Stimulated activated CD8-positive, alpha-beta memory T cell treated with anti-CD3 and anti-CD28 coated beads, Interleukin-15, amount 100 ng/mL, for 48 hours (primary cell): ENCODE results near the gene RASSF5.
"Not testable (repeated sequence)": the region's sequence is repeated elsewhere in the genome, so short reads cannot be mapped to it uniquely, and the experiment has no call there.

Experiments
- DNase-seq, 2 donors: peaks; one replicate each; pipeline ENCODE4 v3.0.0-alpha.2; 2020; ENCODE audit warnings: low read depth in 2 of 2

The RASSF5 gene

DNA sequence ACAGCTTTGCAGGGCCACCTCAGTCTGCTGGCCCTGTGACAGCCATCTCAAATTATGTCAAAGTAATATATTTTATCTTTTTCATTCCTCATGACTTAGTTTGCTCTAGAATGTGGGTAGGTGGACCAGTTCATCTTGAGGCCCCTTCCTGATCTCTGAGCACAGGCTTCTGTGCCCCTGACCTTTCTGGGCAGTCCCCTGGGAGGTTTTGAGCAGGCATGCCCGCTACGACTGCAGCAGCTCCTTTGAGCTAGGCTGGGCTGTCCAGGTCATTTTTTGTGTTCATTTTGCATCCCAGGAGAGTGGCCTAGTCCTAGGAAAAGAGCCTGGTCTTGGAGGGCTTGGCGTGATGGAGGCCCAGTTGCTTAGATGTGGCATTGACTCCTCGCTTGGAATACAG is 62.2 kb downstream of the RASSF5 start:
- no peak for DNase-seq

DNA sequence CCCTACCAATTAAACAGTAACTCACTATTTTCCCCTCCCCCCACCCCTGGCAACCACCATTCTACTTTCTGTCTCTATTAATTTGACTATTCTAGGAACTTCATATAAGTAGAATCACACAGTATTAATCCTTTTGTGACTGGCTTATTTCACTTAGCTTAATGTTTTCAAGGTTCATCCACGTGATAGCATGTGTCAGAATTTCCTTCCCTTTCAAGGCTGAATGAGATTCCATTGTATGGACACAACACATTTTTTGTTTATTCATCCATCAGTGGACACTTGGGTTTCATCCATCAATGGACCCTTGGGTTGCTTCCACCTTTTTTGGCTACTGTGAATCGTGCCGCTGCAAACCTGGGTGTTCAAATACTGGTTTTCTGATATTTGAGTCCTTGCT is 63.2 kb downstream of the RASSF5 start:
- DNase-seq, result no peak

DNA sequence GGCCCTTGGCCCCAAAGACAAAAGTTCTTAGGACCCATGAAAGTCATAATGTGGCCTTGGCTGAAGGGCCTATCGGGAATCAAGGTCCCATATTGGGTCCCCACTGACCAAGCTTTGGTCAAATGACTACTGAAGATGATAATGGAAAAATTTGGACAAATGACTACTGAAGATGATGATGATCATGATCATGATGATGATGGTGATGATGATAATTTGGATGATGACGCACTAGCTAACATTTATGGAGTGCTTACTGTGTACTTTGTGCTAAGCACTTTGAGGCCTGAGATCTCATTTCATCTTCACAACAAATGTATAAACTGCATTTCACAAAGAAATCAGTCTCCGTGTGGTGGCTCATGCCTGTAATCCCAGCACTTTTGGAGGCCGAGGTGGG is 65.5 kb downstream of the RASSF5 start:
- no peak for DNase-seq

DNA sequence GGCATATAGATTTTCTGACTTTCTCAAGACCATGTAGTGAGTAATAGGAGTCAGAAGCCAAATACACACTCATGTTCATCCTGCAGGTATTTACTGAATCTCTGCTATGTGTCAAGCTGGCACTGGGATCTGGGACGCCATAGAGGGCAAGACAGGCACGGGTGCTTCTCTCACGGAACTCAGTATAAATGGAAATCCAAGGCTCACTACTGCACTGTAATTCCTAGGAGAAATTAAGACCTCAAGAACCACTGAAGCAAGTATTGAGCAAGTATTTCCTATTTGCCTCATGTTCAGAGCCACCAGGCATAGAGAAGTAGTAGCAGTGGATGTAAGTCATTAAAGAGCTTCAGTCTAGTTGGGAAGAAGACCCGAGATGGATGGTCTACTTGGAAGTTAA is 66.0 kb downstream of the RASSF5 start:
- DNase-seq, result no peak

DNA sequence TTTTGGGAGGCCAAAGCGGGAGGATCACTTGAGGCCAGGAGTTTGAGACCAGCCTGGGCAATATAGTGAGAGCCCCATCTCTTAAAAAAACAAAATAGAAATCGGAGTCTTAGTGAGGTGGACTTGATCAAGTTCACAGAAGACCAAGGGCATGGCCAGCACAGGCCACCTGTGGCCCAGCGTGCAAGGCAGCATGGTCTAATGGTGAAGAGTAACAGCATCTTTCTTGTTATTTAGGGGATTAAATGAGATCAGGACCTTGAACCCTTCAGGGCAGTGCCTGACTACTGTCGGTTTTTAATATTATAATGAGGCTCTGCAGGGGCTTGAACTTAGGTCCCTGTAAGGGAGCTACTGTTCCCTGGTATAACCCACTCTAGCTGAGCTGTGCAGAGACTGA is 66.4 kb downstream of the RASSF5 start:
- DNase-seq, result no peak

DNA sequence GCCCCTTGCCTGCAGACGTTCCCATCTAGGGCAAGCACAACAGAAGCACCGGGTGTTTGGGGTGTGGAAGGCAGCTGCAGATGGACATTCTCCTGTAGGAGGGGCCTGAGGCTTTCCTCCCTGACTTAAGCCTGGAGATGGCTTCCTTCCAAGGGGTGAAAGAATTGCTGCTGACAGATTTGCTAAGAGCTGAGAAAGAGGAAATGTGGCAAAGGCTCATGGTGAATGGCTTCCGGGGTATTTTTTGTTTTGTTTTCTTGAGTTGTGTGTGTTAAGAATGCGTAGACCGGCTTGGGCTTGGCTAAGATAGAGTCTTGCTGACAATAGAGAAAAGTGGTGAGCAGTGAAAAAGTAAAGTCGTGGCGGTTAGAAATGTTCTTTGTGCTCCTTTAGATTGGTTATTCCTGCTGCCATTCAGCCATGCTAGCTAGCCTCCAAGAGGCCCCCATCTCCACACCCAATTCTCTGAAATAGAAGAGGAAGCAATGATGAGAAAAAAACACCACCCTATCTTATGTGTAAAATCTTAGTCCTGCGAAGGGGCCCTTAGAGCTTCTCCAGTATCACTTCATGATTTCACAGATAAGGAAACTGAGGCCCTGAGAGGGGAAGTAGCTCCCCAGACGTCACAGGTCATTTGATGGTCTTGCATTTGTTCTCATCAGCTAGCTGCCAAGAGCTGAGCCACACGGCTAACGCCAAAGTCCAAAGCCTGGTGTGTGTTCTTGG is 68.0 kb downstream of the RASSF5 start:
- DNase-seq, result no peak

DNA sequence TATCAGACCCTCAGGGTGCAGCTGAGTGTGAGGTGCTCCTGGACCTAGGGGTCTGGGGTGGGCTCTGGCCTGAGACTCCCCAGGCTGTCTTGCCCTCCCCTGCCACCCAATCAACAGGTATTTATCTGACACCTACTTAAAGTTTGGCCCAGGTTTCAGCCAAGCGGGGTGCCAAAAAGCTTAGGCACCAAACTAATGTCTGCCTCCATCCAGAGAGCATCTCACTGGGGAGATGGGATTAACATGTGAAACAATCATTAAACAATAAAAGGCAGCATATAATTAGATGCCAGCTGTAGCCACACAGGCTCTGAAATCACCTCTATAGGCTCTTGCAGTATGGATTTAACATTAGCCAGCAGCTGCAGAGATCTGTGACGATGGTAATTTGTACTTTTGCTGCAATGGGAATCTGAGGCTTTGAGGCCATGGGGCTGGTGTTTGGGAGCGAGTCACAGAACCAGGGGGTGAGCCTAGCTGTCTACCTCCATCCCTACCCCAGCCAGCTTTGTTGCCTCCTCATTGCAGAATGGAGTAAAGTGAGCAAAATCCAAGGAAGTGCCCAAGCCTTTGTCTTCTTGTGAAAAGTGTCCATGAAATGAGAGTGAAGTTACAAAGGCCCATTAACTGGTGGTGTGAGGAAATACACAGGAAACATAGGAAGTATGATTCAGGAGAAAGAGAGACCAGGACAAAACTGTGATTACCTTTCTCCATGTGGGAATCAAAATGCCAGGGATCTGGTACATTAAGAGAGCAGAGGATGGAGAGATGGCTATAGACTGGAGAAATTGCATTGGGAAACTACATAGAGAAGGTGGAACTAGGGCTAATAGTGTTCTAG is 68.8 kb downstream of the RASSF5 start:
- no peak for DNase-seq

DNA sequence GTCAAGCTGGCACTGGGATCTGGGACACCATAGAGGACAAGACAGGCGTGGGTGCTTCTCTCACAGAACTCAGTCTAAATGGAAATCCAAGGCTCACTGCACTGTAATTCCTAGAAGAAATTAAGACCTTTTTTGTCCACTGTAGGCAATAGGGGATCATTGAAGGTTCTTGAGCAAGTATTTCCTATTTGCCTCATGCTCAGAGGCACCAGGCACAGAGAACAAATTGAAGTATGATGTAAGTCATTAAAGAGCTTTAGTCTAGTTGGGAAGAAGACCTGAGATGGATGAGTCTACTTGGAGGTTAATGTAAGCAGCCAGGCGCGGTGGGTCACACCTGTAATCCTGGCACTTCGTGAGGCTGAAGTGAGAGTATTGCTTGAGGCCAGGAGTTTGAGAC is 70.3 kb downstream of the RASSF5 start:
- no peak for DNase-seq

DNA sequence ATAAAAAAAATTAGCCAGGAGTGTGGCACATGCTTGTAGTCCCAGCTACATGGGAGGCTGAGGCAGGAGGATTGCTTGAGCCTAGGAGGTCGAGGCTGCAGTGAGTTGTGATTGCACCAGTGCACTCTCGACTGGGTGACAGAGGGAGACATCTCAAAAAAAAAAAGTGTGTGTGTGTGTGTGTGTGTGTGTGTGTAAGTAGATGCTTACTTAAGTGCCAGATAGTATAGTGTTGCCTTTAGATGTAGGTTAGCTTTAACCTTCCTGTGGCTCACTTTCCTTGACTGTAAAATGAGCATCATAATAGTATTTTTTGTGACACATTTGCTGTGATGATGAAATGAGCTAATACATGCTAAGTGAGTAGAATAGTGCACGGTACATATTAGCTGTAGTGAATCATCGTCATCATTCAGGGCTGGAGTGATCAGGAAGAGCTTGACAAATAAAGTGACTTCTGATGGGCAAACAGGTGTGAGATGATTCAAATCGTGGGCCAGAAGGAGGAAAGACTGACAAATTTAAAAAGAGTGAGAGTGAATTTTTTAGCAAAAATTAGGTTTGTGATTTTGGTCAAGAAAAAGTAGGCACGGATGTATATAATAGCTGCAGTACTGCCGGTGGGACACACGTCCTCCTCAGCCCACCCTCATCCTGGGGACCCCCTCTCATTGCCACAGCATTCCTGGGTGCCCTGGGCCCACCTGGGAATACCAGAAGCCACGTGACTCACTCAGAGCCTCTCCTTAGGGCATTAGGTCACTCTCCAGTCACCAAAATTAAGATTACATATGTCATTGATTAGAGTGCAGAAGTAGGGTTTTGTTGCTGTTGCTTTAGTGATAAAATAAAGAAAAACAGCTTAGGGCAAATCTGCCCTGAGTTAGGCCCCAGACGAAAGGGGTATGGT is 71.0 kb downstream of the RASSF5 start:
- no peak for DNase-seq

DNA sequence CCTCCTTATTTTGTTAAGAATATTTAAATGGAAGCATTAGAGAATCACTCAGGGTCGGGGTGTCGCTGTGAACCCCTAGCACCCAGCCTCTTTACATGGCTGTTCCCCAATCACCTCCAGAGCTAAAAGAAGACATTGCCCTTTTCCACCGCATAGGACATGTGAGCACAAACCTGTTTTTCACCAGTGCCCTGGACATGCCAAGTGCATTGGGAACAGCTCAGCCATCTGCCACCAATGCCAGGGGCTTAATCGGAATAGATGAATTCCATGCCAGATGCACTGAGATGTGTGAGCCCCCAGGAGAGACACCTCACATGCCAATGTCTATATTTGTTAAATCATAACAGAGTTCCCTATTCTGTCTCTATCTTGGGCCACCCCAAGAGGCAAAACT is 71.6 kb downstream of the RASSF5 start:
- DNase-seq, result no peak

DNA sequence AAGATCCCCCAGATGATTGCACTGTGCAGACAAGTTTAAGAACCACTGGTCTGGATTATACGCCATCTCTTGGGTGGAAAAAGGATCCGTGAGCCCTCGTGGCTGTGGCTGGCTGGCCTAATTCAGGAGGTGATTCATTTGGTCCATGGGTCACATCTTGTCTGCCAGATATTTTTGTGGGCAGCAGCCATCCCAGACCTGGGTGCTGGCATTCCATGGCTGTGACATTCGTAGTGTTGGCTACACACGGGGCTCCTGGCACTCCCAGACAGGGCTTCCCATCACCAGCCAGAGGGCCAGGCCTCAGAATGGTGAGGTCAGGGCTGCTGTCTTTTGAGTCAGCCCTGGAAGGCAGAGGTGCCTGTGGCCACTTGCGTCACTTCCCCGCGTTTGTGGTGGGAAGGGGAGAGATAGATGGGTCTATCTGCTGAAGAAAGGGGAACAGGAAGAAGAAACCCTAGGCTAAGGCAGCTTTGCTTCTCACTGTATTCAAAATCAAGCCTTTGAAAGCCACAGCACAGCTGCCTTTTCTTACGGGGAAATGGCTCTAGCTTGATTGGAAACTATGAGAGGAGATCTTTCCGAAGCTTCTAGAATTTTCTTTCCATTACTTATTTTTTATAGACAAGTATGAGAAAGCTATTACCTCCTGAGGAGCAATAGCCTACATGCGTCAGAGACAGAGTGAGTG is 72.6 kb downstream of the RASSF5 start:
- peak; percentile 92 for DNase-seq

DNA sequence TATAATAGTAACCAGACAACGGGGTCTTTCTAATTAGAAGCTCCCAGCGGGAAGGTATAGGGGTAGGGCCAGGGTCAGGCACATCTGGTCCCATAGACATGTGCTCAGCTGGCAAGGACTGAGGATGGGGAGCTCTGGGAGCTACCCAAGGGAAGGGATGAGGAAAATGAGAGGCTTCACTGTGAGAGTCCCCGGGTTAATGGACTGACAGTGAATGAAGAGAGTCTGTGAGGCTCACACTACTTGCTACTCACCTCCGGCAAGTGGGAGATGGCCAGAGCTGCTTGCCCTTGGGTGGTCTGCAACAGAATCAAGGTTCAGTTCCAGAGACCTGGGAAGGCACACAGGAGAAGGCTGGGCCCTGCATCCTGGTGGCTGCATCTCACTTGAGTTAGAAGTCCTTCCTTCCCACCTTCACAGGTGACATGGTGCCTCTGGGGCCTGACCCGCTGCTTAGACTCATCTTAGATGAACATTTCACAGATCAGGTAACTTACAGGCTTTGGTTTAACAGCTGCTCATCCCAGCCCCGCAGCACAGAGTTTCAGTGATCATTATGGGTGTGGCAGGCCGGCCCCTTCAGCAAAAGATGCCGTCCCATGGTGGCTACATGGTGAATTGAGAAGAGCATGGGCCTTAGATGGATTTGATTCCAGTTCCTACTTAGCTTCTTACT is 73.2 kb downstream of the RASSF5 start:
- DNase-seq, result no peak

DNA sequence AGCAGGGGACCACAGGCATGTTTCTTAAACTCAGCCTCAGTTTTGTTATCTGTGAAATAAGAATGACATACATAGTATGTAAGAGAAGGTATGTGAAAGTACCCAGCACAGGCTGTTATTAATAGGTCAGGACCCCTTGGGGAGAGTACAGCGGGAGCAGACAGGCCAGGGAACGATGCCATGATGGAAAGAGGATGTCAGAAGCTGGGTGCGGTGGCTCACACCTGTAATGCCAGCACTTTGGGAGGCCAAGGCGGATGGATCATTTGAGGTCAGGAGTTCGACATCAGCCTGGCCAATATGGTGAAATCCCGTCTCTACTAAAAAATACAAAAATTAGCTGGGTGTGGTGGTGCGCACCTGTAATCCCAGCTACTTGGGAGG is 73.8 kb downstream of the RASSF5 start:
- DNase-seq, result not testable (repeated sequence)

DNA sequence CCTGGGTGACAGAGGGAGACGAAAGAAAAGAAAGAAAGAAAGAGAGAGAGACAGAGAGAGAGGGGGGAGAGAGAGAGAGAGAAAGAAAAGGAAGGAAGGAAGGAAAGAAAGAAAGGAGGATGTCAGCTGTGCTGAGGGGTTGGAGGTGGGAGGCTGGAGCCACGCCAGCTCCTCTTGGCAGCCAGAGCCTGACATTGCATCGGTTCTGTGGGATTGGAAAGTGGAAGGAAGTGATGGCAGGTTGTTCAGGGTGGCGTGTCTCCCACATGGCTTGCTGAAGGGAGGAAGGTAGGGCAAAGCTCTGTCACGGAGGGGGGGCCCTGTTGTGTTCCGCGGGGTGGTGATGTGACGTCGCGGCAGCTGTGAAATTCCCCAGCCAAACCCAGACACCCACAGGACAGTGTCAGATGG is 74.2 kb downstream of the RASSF5 start:
- DNase-seq, result peak in 1 of 2 donors; percentile 60

DNA sequence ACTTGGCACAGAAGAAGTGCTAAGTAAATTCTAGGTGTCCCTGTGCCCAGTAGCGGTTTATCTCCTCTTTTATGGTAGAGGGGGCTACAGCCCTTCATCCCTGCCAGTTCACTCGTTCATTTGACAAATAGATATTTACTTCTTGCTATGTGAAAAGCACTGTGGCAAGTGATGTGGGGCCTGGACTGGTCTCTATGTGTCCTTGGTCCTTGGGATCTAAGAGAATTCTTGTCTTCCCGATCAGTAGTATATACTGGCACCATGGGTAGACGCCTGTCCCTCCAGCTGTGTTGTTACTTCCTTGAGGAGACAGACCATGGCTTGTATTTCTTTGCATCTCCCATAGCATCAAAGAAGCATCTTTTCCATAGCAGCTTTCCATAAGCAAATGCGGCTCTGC is 75.2 kb downstream of the RASSF5 start:
- DNase-seq, result no peak

DNA sequence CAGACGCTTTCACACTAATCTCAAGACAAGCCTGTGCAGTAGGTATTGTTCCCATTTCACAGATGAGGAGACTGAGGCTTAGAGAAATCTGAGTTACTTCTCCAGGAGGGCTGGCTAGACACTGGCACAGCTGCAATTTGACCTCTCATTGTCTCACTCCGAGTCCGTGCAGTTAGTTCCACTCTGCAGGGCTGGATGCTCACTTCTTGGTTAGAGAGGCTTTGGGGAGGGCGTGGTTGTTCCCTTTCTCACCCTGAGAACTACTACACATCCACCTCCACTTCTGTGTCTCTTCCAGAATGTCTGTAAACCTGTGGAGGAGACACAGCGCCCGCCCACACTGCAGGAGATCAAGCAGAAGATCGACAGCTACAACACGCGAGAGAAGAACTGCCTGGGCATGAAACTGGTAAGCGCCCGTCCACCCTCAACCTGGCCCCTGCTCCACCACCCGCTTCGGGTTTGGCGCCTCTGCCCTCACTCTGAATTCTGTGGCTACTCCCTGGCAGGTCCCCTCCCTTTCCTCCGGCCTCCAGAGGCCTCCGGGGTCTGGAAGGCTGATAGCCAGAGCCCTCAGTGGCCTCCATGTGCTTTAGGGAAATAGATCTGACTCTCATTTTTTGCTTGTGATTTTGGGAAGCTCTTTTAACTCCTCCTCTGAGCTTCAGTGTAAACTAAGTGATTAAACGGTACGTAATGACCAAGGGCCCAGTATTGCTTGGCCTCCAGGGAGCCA is 75.8 kb downstream of the RASSF5 start:
- no peak for DNase-seq

DNA sequence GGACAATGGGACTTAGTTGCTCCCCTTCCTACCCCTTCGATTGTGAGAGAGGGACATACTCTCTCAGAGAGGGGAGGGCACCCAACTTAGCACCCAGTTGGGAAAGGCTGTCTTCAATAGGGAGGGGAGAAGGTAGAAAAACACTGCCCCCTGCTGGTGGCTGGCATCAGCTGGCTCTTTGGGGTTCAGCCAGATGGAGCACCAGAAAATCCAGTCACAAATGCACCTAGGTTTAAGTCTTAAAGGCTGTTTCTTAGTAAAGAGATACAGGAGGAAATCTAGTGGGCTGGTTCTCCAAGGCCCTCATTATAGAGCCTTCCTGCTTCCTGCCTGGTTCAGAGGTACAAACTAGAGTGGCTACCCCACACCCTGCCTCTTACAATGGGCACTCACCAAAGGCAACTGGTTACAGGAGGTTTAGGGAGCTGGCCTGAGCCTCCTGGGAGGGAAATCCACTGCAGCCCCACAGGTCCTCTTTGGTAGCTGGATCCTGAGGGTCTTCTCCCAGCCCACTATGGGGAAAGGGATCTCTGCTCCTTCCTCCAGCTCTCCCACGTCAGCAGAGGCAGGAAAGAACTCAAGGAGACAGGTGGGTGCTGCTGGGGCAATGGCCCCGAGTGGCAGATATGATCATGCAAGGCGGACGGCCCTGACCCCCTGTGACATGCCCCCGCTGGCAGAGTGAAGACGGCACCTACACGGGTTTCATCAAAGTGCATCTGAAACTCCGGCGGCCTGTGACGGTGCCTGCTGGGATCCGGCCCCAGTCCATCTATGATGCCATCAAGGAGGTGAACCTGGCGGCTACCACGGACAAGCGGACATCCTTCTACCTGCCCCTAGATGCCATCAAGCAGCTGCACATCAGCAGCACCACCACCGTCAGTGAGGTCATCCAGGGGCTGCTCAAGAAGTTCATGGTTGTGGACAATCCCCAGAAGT is 76.6 kb downstream of the RASSF5 start:
- peak; percentile 69 to 72 for DNase-seq

DNA sequence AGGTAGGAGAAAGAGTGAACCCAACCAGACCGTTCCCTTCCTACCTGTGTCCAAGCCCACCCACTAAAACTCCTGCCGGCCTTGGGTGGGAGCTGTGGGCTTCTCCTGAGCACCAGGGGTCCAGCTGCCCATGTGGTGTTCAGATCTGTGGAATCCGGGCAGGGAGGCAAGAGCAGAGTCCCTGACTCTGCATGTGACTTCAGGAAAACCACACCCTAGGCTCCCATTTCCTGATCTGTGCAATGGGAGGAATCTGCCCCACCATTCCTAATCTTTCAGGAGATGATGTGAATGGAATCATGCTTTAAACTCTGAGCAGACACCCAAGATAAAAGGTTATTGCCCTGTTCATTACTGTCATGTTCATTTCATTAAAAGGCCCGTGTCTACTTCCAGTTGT is 77.4 kb downstream of the RASSF5 start:
- no peak for DNase-seq
